ENCODE measurements around the gene IFT22. TPM values are rescaled to one million over a fixed set of nuclear protein-coding genes. Genes with fewer than 3 reads are reported as not detected.

The IFT22 gene
- polyA plus RNA-seq, 2 of the 4 experiments (the other 2 are of a cell fraction): 50.5 to 58.4 TPM

DNA sequence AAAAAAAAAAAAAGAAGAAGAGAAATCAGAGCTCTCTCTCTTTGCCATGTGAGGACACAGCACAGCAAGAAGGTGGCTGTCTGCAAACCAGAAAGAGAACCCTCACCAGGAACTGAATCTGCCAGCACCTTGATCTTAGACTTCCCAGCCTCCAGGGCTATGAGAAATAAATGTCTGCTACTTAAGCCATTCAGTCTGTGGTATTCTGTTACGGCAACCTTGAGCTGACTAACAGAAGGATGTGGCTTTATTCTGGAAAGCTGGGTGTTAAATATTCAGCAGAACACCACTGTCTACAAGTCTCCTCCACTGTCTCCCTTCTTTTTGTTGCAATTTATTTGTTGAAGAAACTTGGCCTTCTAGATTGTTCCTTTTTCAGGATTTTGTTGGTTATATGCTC, 46.1 kb upstream of the IFT22 start:
- no peak for DNase-seq (ENCODE audit: low read depth in 1 of 2, low spot score in 1 of 2)
- POLR2A ChIA-PET: interaction anchor here (0.6 kb wide), 1 partner anchor 230 kb away, joined by 4 read pairs; no protein-coding TSS in a partner anchor
- CTCF ChIA-PET: interaction anchor here (0.6 to 2.4 kb wide), 9 partner anchors 13 to 1478 kb away, joined by 3 to 9 read pairs (median 4); partner anchors contain the start of gene IFT22
- Histone ChIP-seq H3K27ac (no peak overlapping the region), H3K4me2 (no peak overlapping the region), H3K9me3 (no peaks in the 10 kb centered on the region), H3K4me1 (no peaks in the 10 kb centered on the region), H3K4me3 (no peak overlapping the region)
- no peak for FAIRE-seq
- 89% methylated on average over 1 of the region's 1 CpG for WGBS (ENCODE audit: missing lambda C conversion rate)
- ATAC-seq: no peak
- TF ChIP-seq RFX5 (IDR thresholded peaks at IDR 0.05): no peak
- TF ChIP-seq, protein P1, sequence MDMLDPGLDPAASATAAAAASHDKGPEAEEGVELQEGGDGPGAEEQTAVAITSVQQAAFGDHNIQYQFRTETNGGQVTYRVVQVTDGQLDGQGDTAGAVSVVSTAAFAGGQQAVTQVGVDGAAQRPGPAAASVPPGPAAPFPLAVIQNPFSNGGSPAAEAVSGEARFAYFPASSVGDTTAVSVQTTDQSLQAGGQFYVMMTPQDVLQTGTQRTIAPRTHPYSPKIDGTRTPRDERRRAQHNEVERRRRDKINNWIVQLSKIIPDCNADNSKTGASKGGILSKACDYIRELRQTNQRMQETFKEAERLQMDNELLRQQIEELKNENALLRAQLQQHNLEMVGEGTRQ (IDR thresholded peaks at IDR 0.05): no peak
- TF ChIP-seq, protein P2, sequence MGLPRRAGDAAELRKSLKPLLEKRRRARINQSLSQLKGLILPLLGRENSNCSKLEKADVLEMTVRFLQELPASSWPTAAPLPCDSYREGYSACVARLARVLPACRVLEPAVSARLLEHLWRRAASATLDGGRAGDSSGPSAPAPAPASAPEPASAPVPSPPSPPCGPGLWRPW (IDR thresholded peaks at IDR 0.05): no peak
- no peak for TF ChIP-seq FOSL2 (IDR thresholded peaks at IDR 0.05)
- no peak for TF ChIP-seq FOSL2 (CRISPR knock-in tag; IDR thresholded peaks at IDR 0.05)
- TF ChIP-seq, protein P3, sequence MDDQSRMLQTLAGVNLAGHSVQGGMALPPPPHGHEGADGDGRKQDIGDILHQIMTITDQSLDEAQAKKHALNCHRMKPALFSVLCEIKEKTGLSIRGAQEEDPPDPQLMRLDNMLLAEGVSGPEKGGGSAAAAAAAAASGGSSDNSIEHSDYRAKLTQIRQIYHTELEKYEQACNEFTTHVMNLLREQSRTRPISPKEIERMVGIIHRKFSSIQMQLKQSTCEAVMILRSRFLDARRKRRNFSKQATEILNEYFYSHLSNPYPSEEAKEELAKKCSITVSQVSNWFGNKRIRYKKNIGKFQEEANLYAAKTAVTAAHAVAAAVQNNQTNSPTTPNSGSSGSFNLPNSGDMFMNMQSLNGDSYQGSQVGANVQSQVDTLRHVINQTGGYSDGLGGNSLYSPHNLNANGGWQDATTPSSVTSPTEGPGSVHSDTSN (IDR thresholded peaks at IDR 0.05): no peak

DNA sequence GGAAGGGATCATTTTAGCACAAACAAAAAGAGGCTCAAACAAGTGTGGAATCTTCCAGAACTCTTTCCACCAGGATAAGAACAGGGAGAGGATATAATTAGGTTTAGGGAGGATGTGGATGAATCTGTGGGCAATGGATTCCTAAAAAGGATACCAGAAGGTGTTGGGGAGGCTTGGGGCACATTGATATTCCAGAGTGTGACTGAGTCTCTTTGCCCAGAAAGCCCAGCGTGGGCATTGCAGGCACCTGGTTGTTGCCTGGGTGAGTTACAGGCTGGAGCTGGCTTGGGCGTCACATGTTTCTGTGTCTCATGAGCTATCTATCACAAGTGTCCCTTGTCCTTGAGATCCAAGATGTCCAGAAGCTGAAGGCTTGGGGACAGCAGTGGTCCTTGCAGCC, 44.3 kb upstream of the IFT22 start:
- TF ChIP-seq EP300 (IDR thresholded peaks at IDR 0.05) (no peak), RAD21 (conservative IDR thresholded peaks at IDR 0.05 in 1 of 2, IDR thresholded peaks at IDR 0.05 in 1 of 2) (no peak)
- Histone ChIP-seq H3K4me3 (no peak overlapping the region), H3K4me2 (no peak overlapping the region), H3K9me3 (no peaks in the 10 kb centered on the region), H3K27ac (no peak overlapping the region), H3K4me1 (no peaks in the 10 kb centered on the region)
- ATAC-seq (no peak), DNase-seq (ENCODE audit: low read depth in 1 of 2, low spot score in 1 of 2) (no peak), FAIRE-seq (no peak)
- POLR2A ChIA-PET: no interaction called here
- CTCF ChIA-PET: interaction anchor here (2.4 to 3.0 kb wide), 3 partner anchors 46 to 142 kb away, joined by 9 to 27 read pairs (median 26); no protein-coding TSS in a partner anchor
- WGBS (ENCODE audit: missing lambda C conversion rate): 83% methylated on average over 2 of the region's 2 CpGs

DNA sequence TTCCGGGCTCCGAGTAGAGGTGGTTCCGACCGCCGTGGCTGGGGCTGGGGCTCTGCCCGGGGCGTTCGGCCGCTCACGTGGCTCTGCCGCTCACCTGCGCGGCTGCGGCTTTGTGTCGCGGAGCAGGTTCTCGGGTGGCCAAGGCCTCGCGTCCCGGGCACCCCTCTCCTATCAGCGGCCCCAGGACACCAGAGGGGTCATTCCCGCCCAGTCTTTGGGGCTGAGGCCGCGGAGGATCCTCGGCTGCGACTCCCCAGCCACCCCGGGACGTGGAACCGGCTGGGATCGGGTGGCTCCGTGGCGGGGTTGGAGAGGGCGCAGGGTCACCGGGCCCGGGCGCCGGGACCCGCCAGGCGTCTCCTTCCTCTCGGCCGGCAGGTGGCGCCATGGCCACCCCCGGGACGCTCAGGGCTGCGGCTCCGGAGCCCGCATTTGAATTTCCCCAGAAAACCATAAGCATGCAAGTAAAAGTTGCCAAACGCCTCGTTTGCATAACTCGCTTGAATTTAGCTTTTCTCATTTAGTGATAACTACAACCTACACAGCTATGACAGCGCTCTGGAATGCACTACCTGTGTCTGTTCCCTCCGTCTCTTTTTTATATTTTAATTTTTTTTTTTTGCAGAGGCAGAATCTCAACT, 42.2 kb upstream of the IFT22 start:
- ChIA-PET CTCF (interaction anchor here (0.6 to 5.7 kb wide), 53 partner anchors 9 to 946 kb away, joined by 3 to 38 read pairs (median 4); partner anchors contain the start of gene IFT22), POLR2A (interaction anchor here (1.2 kb wide), 1 partner anchor 76 kb away, joined by 3 read pairs; no protein-coding TSS in a partner anchor)
- Histone ChIP-seq H3K27ac (peak overlapping the region; percentile 75 to 85), H3K4me3 (peak overlapping the region; percentile 53), H3K4me2 (peak overlapping the region; percentile 94), H3K9me3 (no peaks in the 10 kb centered on the region), H3K4me1 (no peaks in the 10 kb centered on the region)
- FAIRE-seq: no peak
- 11% methylated on average over 13 of the region's 52 CpGs for WGBS (ENCODE audit: missing lambda C conversion rate)
- ATAC-seq: peak; percentile 87 to 96
- DNase-seq (ENCODE audit: low read depth in 1 of 2, low spot score in 1 of 2): peak; percentile 70 to 84
- TF ChIP-seq SREBF2 (IDR thresholded peaks at IDR 0.05): no peak
- no peak for TF ChIP-seq ZFP36 (IDR thresholded peaks at IDR 0.05; ENCODE audit: borderline replicate concordance, partially characterized antibody)
- TF ChIP-seq EHMT2 (IDR thresholded peaks at IDR 0.05; ENCODE audit: low read depth): no peak
- no peak for TF ChIP-seq FOXS1 (CRISPR knock-in tag; IDR thresholded peaks at IDR 0.05)
- TF ChIP-seq, protein P3 (IDR thresholded peaks at IDR 0.05): no peak
- TF ChIP-seq RAD21 (conservative IDR thresholded peaks at IDR 0.05 in 1 of 2, IDR thresholded peaks at IDR 0.05 in 1 of 2): peak; percentile 70 to 81
- no peak for TF ChIP-seq POLR2AphosphoS2 (conservative IDR thresholded peaks at IDR 0.05; ENCODE audit: low read length)
- peak; percentile 92 for TF ChIP-seq SMC3 (IDR thresholded peaks at IDR 0.05)
- TF ChIP-seq, protein P4, sequence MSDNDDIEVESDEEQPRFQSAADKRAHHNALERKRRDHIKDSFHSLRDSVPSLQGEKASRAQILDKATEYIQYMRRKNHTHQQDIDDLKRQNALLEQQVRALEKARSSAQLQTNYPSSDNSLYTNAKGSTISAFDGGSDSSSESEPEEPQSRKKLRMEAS (IDR thresholded peaks at IDR 0.05): peak; percentile 45
- TF ChIP-seq MAZ (IDR thresholded peaks at IDR 0.05; ENCODE audit: borderline replicate concordance, low read depth, low read length): no peak
- 0 out of 2 replicates have a peak, but pooled peaks have one; percentile 65 for TF ChIP-seq HDAC2 (IDR thresholded peaks at IDR 0.05)
- no peak for TF ChIP-seq HOXB13 (CRISPR knock-in tag; IDR thresholded peaks at IDR 0.05; ENCODE audit: low read depth)
- no peak for TF ChIP-seq JUN (IDR thresholded peaks at IDR 0.05)
- no peak for TF ChIP-seq HOXA7 (CRISPR knock-in tag; IDR thresholded peaks at IDR 0.05)
- TF ChIP-seq, protein P5, sequence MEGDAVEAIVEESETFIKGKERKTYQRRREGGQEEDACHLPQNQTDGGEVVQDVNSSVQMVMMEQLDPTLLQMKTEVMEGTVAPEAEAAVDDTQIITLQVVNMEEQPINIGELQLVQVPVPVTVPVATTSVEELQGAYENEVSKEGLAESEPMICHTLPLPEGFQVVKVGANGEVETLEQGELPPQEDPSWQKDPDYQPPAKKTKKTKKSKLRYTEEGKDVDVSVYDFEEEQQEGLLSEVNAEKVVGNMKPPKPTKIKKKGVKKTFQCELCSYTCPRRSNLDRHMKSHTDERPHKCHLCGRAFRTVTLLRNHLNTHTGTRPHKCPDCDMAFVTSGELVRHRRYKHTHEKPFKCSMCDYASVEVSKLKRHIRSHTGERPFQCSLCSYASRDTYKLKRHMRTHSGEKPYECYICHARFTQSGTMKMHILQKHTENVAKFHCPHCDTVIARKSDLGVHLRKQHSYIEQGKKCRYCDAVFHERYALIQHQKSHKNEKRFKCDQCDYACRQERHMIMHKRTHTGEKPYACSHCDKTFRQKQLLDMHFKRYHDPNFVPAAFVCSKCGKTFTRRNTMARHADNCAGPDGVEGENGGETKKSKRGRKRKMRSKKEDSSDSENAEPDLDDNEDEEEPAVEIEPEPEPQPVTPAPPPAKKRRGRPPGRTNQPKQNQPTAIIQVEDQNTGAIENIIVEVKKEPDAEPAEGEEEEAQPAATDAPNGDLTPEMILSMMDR (IDR thresholded peaks at IDR 0.05): peak; percentile 94
- no peak for TF ChIP-seq NPAS2 (CRISPR knock-in tag; IDR thresholded peaks at IDR 0.05; ENCODE audit: borderline replicate concordance)
- TF ChIP-seq HOXB5 (CRISPR knock-in tag; IDR thresholded peaks at IDR 0.05): no peak
- TF ChIP-seq BHLHE40 (IDR thresholded peaks at IDR 0.05; ENCODE audit: low read depth, low read length): no peak

Measured in A549 (cell line).